Stimulated activated CD8-positive, alpha-beta memory T cell treated with anti-CD3 and anti-CD28 coated beads, Interleukin-12 subunit alpha, Interleukin-12 subunit beta, amount 100 ng/mL, for 4 hours (primary cell): ENCODE data around the gene FAM228A.
"Not testable (repeated sequence)": the region's sequence is repeated elsewhere in the genome, so short reads cannot be mapped to it uniquely, and the experiment has no call there.

Experiments
- DNase-seq: peaks from one replicate; pipeline ENCODE4 v3.0.0-alpha.2; 2020; ENCODE audit warnings: low read depth

FAM228A gene

GRCh38 chr2:24174851-24175277 lies at the start of gene FAM228A:
Gene FAM228A, plus strand, starts transcription at chr2:24175053. Its CDS starts 428 bp downstream, at chr2:24175481.
- no peak for DNase-seq

- DNase-seq: no peak
These were observed 48.9 kb upstream of the FAM228A start for GRCh38 chr2:24125956-24126355.

- no peak for DNase-seq
These were observed 42.3 kb upstream of the FAM228A start for GRCh38 chr2:24132543-24132942.

- DNase-seq: not testable (repeated sequence)
These were observed 34.5 kb upstream of the FAM228A start for GRCh38 chr2:24140305-24140704.

GRCh38 chr2:24147364-24147763 lies 27.5 kb upstream of the FAM228A start:
- DNase-seq: no peak

GRCh38 chr2:24152413-24153197 lies 22.2 kb upstream of the FAM228A start:
- no peak for DNase-seq

- no peak for DNase-seq
These were observed 21.4 kb upstream of the FAM228A start for GRCh38 chr2:24153478-24153877.

- no peak for DNase-seq
These were observed 16.7 kb upstream of the FAM228A start for GRCh38 chr2:24158131-24158530.

- no peak for DNase-seq
These were observed 15.1 kb upstream of the FAM228A start for GRCh38 chr2:24159708-24160107.

- DNase-seq: no peak
These were observed 14.1 kb upstream of the FAM228A start for GRCh38 chr2:24160761-24161160.

GRCh38 chr2:24162494-24162893 lies 12.4 kb upstream of the FAM228A start:
- no peak for DNase-seq

GRCh38 chr2:24163186-24163585 lies 11.7 kb upstream of the FAM228A start:
- DNase-seq: no peak

GRCh38 chr2:24163601-24164000 lies 11.3 kb upstream of the FAM228A start:
- DNase-seq: no peak

- no peak for DNase-seq
These were observed 10.4 kb upstream of the FAM228A start for GRCh38 chr2:24164416-24164973.

- no peak for DNase-seq
These were observed 5.8 kb upstream of the FAM228A start for GRCh38 chr2:24169023-24169422.

GRCh38 chr2:24175631-24176187 lies 856 bp downstream of the FAM228A start:
- no peak for DNase-seq

- no peak for DNase-seq
These were observed 1.5 kb downstream of the FAM228A start for GRCh38 chr2:24176326-24176725.

- no peak for DNase-seq
These were observed 4.8 kb downstream of the FAM228A start for GRCh38 chr2:24179683-24180082.

- no peak for DNase-seq
These were observed 7.0 kb downstream of the FAM228A start for GRCh38 chr2:24181849-24182248.

- no peak for DNase-seq
These were observed 7.7 kb downstream of the FAM228A start for GRCh38 chr2:24182507-24182906.

- DNase-seq: no peak
These were observed 8.7 kb downstream of the FAM228A start for GRCh38 chr2:24183366-24184069.

GRCh38 chr2:24189551-24189950 lies 14.7 kb downstream of the FAM228A start:
- no peak for DNase-seq

- DNase-seq: no peak
These were observed 15.7 kb downstream of the FAM228A start for GRCh38 chr2:24190503-24190902.
